Activated CD4-positive, CD25-positive, alpha-beta regulatory T cell treated with anti-CD3 and anti-CD28 coated beads, Interleukin-2, amount 50 U/mL, for 24 hours (primary cell): ENCODE data around the gene SH3BP4.
"Not testable (repeated sequence)": the region's sequence is repeated elsewhere in the genome, so short reads cannot be mapped to it uniquely, and the experiment has no call there.

Experiments
- ATAC-seq, 2 donors: fragments of 150-1000 bp; cut with Tn5 transposase; one replicate each; pipeline ENCODE4 v1.10.0; 2021; ENCODE audit warnings: mild to moderate bottlenecking in 1 of 2, moderate library complexity in 1 of 2

The SH3BP4 gene

DNA sequence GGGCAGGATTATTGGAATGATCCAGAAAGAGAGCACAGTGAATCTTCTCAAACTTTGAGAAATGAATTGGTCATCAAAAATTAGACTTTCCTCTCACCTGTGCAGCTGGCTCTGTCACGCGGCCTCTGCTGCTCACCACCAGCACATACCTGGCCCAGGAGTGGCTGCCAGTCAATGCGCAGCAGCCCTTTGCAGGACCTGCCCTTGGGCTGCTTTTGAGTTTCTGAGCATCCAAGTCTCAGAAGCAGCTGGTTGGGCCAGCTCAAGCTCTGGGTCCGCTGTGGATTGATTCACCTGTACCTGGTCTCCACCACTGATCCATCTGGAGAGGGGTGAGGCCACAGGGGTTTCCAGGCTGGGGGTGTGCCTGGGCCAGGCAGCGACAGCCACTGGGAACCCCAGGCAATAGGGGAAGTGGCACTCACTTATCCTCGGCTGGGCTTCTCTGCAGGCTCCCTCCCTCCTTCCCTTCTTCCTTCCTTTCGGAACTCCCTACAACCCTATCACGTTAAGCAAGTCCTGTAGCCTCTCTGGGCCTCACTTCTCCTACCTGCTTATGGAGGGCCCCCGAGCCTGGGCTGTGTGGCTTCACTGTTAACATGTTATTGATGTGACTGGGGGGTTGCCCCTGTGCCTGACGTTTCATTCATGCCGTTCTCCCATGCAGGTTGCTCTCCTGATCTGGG, 48.1 kb downstream of the SH3BP4 start:
- ATAC-seq: no peak

DNA sequence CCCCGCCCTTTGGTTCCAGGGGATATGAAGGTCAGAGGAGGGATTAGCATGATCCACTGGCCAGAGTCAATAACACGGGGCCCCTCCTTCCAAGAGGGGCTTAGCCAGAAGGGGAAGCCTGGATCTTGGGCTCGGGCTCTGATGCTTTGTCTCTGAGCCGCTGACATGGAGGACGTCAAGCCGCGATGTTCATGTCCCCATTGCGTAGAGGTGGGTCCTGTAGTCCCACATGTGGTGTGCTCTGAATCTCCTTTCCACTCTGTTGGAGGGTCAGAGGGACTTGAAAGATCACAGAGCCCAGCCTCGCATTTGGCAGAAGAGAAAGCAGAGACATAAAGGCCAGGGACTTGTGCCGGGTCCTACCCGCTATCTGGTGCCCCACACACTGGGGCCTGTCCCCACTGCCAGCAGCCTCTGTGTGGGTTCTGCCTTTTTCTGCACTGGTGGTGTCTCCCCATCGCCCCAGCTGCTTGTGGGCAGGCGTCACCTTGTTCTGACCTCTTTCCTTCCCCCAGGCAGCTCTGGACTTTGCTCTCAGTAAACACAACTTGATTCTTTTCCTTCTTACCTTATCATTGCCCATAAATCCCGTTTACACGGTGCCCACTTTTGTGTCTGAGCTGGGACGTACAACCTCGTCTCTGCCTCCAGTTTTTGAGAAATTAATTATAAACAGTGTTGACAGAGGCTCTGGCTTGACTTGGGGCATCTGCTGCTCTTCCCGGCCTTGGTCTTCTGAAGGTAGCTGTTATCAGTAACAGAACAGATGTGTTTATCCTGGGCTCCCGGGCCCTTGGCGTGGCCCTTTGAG, 48.8 kb downstream of the SH3BP4 start:
- ATAC-seq: no peak

DNA sequence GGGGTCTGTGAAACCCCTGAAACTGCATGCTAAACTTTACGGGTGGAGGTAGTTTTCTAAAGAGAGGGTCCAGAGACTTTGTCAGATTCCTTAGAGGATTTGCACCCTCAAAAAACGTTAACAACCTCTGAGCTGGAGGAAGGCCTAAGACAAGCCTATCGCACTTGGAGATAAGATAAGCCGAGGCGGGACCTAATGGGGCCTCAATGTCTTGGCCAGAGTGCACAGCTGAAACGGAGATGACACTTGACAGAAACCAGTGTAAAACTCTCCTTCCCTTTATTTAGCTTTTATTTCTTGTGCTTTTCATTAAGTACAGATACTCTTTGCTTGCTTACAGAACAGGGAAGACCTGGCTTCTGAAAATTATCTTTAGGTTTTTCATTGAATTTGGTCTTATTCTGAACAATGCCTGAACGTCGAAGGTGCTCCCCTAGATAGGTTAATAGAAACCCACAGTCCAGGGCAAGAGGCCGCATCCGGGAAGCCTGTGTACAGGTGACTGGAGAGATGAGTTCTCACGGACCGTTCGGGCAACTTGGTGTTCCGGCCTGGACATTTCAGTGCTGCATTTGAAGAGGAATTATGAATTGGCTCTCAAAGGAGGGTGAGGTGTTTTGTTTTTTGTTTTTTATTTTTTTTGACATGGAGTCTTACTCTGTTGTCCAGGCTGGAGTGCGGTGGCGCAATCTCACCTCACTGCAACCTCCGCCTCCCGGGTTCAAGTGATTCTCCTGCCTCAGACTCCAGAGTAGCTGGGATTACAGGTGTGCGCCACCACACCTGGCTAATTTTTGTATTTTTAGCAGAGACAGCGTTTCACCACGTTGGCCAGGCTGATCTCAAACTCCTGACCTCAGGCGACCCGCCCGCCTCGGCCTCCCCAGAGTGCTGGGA, 49.7 kb downstream of the SH3BP4 start:
- ATAC-seq: no peak

DNA sequence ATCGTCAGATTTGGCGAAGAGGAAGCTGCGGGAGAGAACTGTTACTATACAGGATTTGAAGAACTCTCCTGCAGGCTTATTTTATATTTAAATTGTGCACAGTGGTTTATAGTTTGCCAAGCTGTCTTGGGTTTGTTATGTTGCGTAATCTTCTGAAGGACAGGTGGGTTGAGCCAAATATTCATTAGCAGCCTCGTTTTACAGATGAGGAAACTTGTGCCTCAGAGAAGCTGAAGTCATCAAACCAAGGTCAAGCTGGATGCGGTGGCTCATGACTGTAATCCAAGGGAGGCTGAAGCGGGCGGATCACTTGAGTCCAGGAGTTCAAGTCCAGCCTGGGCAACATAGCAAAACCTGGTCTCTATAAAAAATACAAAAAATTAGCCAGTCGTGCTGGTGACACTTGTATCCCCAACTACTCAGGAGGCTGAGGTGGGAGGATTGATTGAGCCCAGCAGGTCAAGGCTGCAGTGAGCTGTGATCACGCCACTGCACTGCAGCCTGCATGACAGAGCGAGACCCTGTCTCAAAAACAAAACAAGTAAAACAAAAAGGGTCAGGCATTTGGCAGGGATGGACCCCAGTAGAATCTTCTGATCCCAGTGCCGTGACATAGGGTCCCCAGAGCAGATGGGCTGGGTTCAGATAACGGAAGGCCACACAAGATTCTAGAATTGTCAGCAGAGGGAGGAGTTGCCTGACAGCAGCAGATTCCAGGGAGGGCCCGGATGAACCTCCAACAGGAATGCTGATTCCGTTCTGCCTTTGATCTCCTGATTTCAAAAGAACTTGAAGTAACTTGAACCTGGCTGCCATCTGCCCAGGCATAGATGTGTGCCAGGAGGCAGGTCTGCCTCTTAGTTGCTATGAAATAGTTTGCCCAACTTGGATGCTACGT, 50.6 kb downstream of the SH3BP4 start:
- ATAC-seq: no peak

DNA sequence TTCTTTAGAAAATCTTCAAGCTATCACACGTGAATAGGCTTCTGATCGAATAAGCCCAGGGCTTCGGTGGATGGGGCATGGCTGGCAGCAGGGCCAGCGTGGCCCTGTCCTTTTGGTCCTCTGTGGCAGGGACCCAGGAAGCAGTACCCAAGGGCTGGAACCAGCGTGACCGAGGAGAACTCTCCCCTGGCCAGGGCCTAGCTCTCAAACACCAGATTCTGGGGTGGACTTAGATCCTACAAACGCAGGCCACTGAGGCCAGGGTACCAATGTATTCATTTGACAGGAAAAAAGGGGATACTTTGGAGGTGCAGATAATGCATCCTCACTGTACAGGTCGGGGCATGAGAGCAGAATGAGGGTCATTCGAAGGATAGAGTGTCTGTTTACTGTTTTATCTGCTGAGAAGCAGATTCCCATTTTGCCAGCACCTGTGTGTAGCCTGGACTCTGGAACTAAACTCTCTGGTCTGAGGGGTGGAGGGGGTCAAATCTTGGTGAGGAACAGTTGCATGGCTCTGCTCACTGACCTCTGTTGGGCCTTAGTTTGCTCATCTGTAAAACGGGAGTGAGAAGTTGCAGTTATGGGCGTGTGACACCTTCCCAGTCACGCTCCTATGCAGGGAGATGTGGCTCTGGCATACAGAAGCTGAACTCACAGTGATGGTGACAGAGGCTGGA, 51.4 kb downstream of the SH3BP4 start:
- no peak for ATAC-seq

DNA sequence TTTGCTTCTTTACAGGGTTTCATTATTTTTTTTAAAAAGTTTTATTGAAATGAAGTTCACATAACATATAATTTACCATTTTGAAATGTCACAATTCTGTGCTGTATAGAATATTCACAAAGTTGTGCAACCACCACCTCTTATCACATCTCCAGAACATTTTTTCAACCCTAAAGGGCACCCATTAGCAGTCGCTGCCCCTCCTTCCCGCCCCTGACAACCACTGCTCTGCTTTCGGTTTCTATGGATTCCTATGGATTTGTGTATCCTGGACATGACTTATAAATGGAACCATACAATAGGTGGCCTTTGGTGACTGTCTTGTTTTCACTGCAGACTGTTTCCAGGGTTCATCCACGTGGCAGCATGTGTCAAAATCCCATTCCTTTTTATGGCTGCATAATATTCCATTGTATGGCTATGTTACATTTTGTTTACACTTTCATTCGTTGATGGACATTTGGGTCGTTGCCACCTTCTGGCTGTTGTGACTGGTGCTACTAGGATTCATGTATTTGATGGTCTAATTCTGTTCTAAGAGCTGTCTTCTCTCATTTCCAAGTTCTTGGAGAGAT, 52.6 kb downstream of the SH3BP4 start:
- ATAC-seq: no peak

DNA sequence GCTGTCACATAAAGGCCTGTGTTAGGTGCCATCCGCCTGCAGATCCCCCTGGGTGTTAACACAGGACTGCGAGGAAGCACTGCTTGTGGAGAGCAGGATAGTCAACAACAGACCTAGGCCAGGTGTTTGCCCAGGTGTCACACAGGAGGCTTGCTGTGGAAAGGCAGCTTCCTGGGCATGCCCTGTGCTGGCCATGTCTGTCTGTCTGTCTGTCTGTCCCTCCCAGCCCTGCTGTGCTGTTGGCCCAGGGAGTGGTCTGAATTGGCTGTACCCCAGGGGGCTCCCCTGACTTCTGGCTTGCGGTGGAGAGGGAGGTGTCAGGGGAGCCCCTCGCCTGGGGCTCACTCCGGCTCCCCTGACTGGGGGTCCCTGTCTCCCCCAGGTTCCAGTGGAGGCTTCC, 53.2 kb downstream of the SH3BP4 start:
- ATAC-seq: no peak

DNA sequence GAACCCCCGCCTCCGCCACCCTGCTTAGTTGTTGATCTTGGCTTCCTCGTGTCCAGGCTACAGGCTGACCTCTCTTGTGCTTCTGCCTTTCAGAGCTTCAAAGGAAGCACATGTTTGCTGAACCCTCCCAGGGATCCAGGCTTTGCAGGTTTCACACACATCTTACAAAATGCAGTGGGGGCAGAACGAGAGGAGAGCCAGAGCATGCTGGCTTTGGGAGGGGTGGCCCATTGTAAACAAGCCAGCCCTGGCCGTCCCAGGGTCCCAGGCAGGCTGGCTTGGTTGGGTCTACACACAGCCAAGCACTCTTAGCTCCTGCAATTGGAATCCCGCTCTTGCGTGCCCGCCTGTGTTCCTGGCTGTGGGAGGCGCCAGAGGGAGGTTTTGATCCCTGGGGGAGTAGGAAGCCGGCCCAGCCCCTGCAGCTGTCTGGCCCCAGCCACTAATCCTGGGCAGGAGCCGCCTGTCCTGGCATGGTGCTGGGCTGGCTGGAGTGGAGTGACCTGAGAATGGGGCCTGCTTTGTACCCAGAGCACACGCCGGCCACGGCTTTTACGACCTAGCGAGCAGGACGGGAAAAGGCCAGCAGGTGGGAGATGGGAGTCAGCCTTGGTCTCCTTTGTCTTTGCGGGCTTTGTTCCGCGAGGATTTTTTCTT, 53.9 kb downstream of the SH3BP4 start:
- ATAC-seq: no peak

DNA sequence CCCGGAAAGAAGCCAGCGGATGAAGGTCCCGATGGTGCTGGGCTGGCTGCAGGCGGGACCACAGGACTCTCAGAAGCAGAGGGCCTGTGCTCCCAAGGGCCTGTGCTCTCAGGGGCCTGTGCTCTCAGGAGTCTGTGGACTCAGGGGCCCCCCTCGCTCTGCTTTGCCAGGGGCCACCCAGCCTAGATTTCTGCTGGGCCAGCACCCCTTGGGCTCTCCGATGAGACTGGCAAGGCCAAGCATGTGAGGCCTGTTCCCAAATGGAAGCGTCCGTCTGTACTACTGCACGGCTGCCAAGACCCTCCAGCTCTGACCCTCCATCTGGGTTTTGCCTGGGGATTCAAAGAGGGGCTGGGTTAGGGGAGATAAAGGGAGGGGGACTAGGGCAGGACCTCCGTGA, 54.6 kb downstream of the SH3BP4 start:
- no peak for ATAC-seq

DNA sequence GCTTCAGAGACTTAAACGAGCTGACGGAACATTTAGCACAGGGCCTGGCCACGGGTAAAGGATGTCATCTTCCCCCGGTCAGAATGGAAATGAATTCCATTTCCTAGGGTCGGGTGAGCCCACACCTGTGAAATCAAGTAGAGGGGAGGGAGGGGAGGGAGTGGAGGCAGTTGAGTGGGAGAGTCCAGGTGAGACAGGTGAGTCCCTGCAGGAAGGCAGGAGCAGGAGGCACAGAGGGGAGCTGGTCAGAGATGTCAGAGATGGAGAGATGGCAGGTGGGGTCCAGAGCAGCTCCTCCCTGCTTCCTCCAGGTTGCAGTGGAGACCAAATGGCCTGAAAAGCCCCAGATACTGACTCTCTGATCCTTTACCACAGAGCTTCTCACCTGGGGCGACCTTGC, 55.2 kb downstream of the SH3BP4 start:
- ATAC-seq: no peak

DNA sequence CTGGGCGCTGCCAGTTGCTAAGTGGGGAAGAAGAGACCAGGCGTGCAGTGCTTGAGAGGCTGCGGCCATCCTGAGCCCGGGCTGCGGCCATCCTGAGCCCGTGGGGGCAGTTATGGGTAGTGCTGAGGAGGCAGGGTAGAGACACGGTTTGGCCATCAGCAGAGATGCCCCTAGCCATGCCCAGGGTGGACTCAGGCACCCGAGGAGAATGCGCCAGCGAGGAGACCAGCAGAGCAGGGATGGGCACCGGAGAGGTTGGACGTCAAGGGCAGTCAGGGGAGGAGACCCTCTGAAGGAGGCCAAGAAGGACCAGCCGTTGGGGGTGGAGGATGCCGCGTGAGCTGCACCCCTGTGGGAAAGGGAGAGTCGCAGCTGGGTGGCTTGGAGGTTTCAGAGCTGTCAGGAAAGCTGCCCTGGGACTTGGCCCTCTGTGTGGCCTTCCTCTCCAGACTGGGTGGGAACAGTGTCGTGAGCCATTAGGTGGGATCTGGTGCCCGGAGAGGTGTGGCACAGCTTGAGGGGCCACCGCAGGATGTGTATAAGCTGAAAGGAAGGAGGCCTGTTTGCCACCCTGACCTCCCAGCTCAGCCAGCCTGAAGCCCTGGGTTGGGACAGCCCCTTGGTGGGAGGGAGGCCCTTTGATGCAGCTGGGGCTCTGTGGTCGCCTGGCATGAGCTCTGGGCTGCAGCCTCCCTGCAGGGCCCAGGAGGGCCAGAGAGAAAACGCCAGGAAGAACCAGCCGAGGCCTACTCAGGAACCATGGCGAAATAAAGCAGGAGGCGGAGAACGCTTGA, 56.0 kb downstream of the SH3BP4 start:
- no peak for ATAC-seq

DNA sequence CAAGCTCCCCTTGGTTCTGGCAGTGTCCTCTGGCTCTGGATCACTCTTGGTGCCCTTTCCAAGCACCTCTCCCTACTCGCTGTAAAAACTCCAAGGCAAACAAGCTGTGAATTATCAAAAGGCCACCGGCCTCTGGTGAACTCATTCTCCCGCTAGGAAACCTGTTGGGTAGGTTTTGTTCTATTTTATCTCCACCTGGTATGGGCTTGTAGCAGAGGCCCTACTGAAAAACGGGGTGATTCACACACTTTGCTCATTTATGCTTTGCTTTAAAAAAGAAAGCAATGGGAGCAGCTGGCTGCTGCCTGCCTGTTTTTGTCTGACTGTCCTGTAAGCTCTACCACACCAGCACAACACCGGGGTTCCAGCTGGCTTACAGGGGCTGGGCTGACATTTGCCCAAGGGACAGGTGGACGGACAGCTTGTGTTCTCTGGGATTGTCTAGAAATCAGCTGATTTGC, 56.8 kb downstream of the SH3BP4 start:
- ATAC-seq: no peak

DNA sequence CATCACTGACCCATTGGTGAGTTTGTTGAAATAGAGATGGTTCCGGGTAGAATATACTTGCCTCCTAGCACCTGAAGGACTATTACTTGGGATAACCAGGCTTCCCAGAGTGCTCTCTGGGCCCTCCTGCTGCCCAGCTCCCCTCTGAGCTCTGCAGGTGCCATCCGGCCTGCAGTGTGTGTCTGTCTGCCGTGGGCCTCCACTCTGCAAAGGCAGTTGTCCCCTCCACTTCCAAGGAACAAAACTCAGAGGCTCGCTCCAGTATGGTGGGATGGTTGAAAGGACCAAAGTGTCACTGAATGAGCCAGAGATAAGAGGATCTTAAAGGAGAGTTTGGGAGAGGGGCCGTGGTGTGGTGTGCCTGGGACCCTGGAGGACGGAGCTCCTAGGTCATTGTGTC, 57.3 kb downstream of the SH3BP4 start:
- no peak for ATAC-seq

DNA sequence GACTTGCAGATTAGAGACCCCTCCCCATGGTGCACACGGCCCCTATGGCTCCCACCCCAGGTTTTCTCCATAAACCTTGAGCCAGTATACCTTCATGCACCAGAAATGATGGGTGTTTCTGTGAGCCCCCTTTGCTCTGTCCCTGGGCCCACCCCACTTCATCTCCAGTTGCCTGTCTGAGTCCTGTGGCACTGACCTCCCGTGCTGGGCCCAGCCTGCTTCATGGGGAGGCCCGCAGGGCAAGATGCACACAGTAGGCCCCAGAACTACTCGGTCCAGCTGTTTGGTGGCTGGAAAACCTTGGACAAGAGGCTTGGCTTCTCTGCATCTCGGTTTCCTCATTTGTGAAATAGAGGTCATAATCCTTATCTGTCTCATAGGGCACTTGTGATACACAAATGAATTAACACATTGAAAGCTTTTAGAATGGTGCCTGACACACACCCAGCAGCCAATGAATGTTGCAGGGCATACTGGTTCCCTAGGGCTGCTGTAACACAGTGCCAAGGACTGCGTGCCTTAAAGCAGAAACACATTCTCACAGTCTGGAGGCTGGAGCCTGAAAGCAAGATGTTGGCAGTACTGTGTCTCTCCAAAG, 58.4 kb downstream of the SH3BP4 start:
- ATAC-seq: no peak

DNA sequence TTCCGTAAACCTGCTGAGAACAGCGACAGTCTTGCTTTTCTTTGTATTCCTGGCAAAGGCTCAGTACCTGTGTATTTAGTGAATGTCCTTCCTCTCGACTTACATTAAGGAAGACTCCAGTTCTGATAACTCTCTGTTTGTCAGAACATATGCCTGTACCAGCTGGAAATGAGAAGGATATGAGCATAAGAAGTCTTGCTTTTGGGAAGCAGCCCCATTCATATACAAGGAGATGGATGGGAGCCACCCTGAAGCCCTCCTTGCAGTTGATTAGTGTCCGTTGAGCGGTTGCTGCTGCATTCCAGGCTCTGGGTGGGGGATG, 59.8 kb downstream of the SH3BP4 start:
- no peak for ATAC-seq

DNA sequence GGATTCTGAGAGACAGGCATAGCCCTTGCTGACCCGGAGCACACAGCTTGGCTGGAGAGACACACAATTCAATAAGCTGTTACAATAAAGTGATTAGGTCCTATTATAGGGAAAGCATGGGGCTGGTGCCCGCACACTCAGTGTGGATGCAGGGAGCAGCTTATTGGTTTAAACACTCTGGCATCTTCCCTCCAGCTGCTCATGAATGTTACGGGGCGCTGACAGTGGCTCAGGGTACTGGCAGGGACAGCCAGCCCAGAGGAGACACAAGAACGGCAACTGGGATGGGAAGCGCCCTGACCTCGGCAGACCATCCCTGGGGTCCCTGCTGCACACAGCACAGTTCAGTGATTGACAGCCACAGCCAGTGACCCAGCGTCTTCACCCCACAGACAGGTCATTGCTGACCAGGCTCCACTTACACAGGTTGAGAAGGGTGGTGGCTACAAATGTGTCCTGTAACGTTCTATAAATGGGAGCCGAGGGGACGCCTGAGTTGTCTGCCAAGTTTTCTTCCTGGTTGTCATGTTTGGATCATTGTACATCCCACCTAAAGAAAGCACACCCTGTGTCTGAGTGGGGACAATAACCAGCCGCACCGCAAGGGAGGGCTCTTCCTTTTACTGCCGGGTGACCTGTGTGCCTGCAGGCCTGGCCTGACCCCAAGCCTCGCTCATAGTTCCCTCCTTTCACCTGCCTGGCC, 60.3 kb downstream of the SH3BP4 start:
- no peak for ATAC-seq

DNA sequence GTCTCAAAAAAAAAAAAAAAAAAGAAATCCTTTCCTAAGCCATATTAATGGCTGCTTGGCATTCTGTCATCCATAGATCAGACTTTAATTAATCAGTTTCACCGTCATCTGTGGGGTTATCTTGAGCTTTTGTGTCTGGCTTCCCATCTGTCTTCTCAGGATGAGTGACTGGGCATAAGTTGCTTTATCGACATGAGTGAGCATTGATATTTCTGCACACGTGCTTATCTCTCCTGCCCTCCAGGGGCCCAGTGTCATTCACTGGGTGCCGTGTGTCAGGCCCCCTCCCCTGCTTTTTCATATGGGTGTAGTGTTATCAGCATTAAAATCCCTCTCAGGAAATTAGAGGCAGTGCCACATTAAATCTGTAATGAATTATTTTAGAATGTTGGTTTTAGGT, 65.6 kb downstream of the SH3BP4 start:
- no peak for ATAC-seq

DNA sequence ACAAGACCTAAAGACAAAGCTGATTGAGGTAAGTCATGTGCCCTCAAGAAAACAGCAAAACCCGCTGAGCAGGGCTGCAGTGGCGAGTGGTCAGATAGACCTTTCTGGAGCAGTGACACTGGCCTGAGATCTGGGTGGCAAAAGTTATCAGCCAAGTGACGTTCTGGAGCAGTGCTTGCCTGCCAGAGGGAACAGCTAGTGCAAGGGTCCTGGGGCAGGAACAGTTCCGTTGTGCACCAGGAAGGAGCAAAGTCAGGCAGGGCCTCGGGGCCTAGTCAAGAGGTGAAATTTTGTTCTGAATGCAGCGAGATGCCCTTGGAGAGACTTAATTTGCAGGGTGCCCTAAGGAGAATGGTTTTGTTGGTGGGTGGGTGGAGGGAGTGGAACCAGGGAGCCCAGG, 67.0 kb downstream of the SH3BP4 start:
- no peak for ATAC-seq

DNA sequence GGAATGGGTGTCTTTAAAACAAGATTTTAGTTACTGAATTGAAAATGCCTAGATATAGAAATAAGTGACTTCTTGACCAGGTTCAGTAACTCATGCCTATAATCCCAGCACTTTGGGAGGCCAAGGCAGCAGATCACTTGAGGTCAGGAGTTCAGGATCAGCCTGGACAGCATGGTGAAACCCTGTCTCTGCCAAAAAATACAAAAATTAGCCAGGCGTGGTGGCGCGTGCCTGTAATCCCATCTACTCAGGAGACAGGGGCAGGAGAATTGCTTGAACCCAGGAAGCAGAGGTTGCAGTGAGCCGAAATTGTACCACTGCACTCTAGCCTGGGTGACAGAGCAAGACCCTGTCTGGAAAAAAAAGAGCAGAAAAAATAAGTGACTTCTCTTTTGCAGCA, 68.3 kb downstream of the SH3BP4 start:
- not testable (repeated sequence) for ATAC-seq
